NCI-H2107 treated with DMSO at 0.1 percent for 48 hours (cell line): ENCODE data around the gene GPA33.

ENCODE experiments used
- DNase-seq: peaks from one replicate; lab custom pipeline; 2025; ENCODE audit not compliant: unreplicated experiment; lab: John Stamatoyannopoulos, UW

Gene GPA33

DNA sequence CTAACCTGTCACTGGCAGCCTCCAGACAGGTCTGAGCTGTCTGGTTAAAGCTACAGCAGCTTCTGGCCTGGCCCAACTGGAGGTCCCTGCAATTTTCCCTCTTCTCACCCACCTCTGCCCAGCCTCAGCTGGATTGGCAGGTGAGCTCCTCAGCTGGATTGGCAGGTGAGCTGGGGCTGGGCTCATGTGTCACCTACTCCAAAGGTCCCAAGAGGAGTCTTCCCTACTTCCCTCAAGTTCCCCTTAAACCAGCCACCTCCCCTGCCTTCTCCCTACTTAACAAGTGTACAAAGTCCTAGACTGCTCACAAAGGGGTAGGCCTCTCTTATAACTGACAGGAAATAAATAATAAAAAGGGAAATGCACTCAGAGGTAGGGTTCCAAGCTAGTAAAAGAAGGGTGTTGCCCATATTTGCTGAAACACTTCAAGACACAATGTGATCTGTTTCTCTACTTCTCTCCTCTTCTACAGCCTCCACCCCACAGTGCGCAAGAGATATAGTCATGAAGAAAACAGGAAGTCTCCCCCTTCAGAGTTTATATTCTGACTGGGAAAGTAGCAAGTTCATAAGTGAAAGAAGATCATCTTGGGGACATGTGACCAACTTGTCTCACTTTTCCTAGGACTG is at the start of gene GPA33:
Gene GPA33 (minus strand): TSS at position 64 of the 629 bp plus-strand sequence. CDS start 90 bp downstream, outside the sequence.
- DNase-seq: no peak

DNA sequence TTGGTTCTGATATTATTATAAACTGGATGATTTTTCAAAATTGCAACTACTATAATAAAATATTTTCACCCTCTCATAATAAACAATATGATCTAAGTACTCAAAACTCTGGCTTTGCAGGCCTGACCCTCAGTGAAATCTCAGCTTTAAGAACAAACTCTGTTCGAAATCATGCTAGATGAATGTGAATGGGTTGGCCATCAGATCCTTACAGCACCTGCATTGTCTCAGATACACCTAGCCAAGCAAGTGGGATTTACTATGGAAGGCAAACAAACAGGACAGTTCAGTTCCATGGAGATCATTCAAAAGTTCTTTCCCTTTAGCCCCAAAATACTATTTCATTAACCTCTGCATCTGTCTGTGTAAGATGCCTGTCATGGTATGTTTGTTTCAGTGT is 48.5 kb upstream of the GPA33 start:
- DNase-seq: no peak

GRCh38 chr1:167137793-167138510 is 47.8 kb upstream of the GPA33 start:
- no peak for DNase-seq

DNA sequence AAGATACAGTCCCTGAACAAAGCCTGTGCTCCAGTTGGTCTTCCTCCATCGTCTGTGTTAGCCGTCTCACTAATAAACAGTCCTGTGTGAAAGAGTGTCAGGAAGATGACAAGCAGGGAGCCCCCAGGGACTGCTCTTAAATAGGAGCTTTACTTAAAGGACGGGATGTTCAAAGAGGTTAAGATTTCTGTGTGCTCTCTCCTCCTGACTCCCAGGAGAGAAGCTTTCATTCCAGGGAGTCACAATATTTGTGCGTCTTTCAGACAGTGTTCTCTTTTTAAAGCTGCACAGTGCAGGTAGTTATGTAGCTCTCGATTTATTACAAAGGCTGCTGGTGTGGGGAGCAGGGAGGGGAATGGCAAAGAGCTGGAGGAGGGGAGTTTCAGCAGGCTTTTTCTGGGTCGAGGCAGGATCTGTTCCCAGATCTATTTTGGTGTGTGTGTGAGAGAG is 47.2 kb upstream of the GPA33 start:
- no peak for DNase-seq

- no peak for DNase-seq
Measured at GRCh38 chr1:167136806-167137205, 46.6 kb upstream of the GPA33 start.

GRCh38 chr1:167136191-167136614 is 46.0 kb upstream of the GPA33 start:
- no peak for DNase-seq

DNA sequence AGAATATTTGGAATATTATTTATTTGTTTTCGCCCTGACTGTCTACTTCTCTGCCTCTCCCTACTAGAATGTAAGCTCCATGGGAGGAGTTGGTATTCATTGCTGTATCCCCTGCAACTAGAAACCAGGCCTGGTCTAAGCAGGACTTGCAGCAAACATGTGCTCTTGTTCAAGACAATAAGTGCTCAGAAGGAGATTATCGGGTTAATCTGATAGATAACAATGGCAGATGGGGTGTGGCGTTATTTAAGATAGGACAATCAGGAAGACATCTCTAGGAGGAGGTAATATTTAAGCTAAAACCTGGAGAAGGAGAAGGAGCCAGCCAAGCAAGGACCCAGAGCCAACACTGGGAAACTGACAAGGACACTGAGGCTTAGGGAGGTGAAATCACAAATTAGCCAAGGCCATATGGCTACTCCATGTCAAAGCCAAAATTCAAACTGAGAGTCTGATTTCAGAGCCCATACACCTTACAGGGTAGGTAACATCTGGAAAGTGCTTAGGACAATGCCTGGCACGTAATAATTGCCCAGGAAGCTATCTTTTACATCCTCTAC is 45.2 kb upstream of the GPA33 start:
- DNase-seq: no peak

DNA sequence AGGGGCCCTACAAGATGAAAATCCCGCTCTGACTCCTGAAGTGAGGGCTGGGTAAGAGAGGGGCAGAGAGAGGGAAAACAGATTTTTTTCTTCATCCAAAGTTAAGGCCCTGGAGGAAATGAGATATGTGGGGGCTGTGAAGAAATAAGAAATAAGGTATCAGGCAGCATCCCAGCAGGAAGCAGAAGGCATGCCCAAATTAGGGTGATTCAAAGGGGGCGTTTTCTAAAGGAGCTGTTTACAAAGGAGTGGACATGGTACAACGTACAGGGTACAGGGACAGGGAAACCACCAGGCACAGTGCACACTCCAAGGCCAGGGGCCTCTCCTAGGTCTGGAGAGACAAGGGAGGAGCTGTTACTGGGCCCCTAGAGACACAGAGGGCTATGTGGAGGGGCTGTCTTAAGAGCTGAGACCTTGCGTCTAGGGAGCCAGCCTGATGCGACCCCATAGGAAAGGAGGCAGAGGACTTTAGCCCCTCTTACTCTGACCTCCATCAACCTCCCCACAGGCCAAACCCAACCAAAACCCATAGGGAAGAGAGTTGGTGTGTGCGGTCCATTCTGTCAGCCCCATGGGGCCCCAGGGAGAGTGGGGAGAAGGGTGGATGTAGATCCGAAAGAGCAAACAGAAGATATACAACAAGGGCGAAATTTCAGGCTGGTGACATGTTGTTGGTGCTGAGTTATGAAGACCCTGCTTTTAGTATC is 42.3 kb upstream of the GPA33 start:
- no peak for DNase-seq

DNA sequence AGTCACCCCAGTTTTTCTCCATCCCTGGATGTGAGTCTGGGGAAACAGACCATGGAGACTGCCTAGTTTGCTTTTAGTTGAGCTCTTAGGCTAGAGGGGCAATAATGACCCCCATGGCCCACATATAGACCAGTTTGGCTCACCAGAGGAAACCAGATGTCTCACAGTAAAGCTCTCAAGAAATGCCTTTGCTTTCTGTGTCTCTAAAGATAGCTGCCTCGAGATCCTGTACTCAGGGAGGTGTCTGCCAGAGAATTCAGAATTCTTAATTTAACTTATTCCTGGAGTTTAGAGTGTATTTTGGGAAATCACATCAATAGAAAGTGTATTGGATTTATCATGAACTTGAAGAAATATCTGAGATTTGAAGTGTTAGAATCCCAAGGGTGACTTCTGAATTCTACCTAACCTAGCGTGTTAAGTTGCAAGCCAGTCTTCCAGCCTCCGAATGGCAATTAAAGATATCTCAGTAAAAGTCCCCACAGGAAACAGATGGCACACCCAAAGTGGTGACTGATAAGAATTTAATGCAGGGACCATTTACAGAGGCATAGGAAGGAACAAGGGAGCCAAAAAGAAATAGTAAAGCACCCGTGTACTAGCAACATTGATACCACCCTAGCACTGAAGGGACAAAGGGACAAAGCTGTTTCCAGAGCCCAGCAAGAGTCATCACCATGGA is 40.8 kb upstream of the GPA33 start:
- no peak for DNase-seq

DNA sequence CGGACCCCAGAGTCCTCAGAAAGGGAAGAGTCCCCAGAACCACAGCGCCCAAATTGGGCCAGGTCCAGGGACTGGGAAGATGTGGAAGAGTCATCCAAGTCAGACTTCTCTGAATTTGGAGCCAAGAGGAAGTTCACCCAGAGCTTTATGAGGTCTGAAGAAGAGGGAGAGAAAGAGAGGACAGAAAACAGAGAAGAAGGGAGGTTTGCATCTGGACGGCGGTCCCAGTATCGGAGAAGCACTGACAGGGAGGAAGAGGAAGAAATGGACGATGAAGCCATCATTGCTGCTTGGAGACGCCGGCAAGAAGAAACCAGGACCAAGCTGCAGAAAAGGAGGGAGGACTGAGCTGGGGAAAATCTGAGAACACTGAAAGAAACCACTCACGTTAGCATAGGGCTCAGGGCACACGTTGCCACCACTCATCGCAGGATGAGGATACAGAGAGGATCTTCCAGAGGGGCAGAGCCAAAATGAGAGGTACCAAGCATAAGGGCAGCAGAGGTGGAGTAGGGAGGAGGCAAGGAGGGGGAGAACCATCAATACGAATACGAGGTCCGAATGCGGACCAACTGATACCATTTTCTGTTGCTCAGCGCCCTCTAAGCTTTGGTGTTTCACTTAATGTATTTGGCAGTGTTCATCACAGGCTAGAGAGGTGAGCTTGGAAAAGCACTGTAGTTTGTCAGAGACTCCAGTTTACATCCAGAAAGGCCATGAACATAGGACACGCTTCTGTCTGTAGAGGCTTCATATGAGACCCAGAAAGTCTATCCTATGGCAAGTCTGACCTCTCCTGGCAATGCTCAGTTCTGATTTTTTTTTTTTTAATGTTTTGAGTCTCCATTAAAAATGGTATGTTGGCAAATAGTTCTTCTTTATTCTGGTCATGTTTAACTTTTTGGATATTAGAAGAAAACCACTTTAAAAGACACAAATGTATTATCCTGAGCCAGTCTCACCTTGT is 38.4 kb upstream of the GPA33 start:
- DNase-seq: peak; percentile 27

- DNase-seq: no peak
Measured at GRCh38 chr1:167127661-167128060, 37.5 kb upstream of the GPA33 start.

DNA sequence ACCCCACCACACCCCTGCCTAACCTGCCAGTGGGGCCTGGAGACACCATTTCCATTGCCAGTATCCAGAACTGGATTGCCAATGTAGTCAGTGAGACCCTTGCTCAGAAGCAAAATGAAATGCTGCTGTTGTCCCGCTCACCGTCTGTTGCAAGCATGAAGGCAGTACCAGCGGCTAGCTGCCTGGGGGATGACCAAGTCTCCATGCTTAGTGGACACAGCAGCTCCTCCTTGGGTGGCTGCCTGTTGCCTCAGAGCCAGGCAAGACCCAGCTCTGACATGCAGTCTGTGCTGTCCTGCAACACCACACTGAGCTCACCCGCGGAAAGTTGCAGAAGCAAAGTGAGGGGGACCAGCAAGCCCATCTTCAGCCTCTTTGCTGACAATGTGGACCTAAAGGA is 37.1 kb upstream of the GPA33 start:
- DNase-seq: no peak

DNA sequence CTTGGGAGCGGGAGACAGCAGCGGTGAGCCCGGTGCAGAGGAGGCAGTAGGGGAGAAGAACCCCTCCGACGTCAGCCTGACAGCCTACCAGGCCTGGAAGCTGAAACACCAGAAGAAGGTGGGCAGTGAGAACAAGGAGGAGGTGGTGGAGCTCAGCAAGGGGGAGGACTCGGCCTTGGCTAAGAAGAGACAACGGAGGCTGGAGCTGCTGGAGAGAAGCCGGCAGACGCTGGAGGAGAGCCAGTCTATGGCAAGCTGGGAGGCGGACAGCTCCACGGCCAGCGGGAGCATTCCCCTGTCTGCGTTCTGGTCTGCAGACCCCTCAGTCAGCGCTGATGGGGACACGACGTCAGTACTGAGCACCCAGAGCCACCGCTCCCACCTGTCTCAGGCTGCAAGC is 36.6 kb upstream of the GPA33 start:
- no peak for DNase-seq

- DNase-seq: no peak
Measured at GRCh38 chr1:167126317-167126716, 36.1 kb upstream of the GPA33 start.

DNA sequence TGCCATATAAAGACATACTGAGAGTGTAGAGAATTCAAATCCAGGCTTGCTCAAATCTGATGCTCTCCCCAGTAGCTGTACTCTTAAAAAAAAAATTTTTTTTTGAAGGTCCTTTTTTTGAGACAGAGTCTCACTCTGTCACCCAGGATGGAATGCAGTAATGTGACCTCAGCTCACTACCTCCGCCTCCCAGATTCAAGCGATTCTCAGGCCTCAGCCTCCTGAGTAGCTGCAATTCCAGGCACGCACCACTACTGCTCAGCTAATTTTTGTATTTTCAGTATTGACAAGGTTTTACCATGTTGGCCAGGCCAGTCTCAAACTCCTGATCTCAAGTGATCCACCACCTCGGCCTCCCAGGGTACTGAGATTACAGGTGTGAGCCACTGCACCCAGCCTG is 32.4 kb upstream of the GPA33 start:
- DNase-seq: no peak

- DNase-seq: no peak
Measured at GRCh38 chr1:167122121-167122480, 31.9 kb upstream of the GPA33 start.

- peak; percentile 52 for DNase-seq
Measured at GRCh38 chr1:167121375-167122120, 31.4 kb upstream of the GPA33 start.

DNA sequence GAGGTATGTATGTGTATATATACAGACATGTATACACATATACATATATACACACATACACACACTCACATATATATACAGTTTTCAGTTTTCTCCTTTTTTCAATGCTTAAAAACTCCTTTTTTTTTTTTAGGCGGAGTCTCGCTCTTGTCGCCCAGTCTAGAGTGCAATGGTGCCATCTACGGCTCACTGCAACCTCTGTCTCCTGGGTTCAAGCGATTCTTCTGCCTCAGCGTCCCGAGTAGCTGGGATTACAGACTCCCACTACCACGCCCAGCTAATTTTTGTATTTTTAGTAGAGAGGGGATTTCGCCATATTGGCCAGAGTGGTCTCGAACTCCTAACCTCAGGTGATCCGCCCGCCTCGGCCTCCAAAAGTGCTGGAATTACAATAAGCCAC is 30.7 kb upstream of the GPA33 start:
- no peak for DNase-seq

- no peak for DNase-seq
Measured at GRCh38 chr1:167119696-167120095, 29.5 kb upstream of the GPA33 start.
